IMR-90 (cell line): ENCODE measurements around the gene TMED10. TPM values are rescaled to one million over a fixed set of nuclear protein-coding genes. Genes with fewer than 3 reads are reported as not detected.

Experiments used
- ATAC-seq: fragments of 200-7000 bp; cut with Tn5 transposase; 2 replicates; pipeline ENCODE4 v1.9.1; 2020; ENCODE audit warnings: low read depth, mild to moderate bottlenecking, moderate library complexity
- BruUV-seq: library from RNA; stranded (reverse); fragments of 400-500 nt; replicated peaks from 2 replicates; lab custom pipeline; 2021; lab: Mats Ljungman, UMichigan
- CTCF ChIA-PET: fragments of 300-600 bp; formaldehyde crosslinking; extraction: SDS; loops from one replicate; lab custom pipeline; 2021; ENCODE audit warnings: antibody characterized with exemption; lab: Yijun Ruan, JAX
- POLR2A ChIA-PET: fragments of 300-600 bp; sonication (Branson Sonifier 250); formaldehyde crosslinking; loops from one replicate; lab custom pipeline; 2022; ENCODE audit warnings: antibody characterized with exemption; ENCODE audit not compliant: unreplicated experiment; lab: Charles Lee
- DNase-seq: peaks from one replicate; pipeline ENCODE4 v3.0.0; 2013
- H2AFZ ChIP-seq: replicated peaks from 2 replicates; pipeline ENCODE3; 2013; ENCODE audit warnings: low read length, mild to moderate bottlenecking; ENCODE audit not compliant: poor library complexity
- H2AK5ac ChIP-seq: 2 replicates; pipeline ENCODE4 v1.6.1; 2013; ENCODE audit warnings: low read depth, low read length, inconsistent platforms
- H2AK9ac ChIP-seq: replicated peaks from 2 replicates; pipeline ENCODE3; 2013; ENCODE audit warnings: mild to moderate bottlenecking, low read depth, low read length, moderate library complexity; ENCODE audit not compliant: poor library complexity
- H2BK120ac ChIP-seq: 2 replicates; pipeline ENCODE4 v1.6.1; 2013; ENCODE audit warnings: low read depth, low read length, inconsistent platforms
- H2BK15ac ChIP-seq: 3 replicates; pipeline ENCODE4 v1.6.1; 2013; ENCODE audit warnings: low read depth, low read length, inconsistent platforms
- H2BK20ac ChIP-seq: 2 replicates; pipeline ENCODE4 v1.6.1; 2013; ENCODE audit warnings: low read depth, mild to moderate bottlenecking, inconsistent platforms, low read length, moderate library complexity
- H2BK5ac ChIP-seq: 2 replicates; pipeline ENCODE4 v1.6.1; 2013; ENCODE audit warnings: mild to moderate bottlenecking, low read depth, low read length, inconsistent platforms; ENCODE audit not compliant: poor library complexity, severe bottlenecking
- H3K14ac ChIP-seq: replicated peaks from 2 replicates; pipeline ENCODE4 v1.6.1; 2013; ENCODE audit warnings: low read depth, low read length, inconsistent platforms
- H3K18ac ChIP-seq: 2 replicates; pipeline ENCODE4 v1.6.1; 2013; ENCODE audit warnings: low read depth, low read length, control low read depth
- H3K23ac ChIP-seq: 2 replicates; pipeline ENCODE4 v1.6.1; 2013; ENCODE audit warnings: low read depth, low read length, inconsistent platforms
- H3K27ac ChIP-seq: 2 replicates; pipeline ENCODE4 v1.5.1; 2013; ENCODE audit warnings: mild to moderate bottlenecking, control low read depth, low read length; ENCODE audit not compliant: insufficient read depth
- H3K27me3 ChIP-seq: 2 replicates; pipeline ENCODE4 v1.6.1; 2013; ENCODE audit warnings: low read length; ENCODE audit not compliant: control insufficient read depth, insufficient read depth
- H3K36me3 ChIP-seq: 2 replicates; pipeline ENCODE4 v1.6.1; 2013; ENCODE audit warnings: low read length, mixed read lengths; ENCODE audit not compliant: control insufficient read depth, insufficient read depth
- H3K4ac ChIP-seq: 2 replicates; pipeline ENCODE4 v1.6.1; 2013; ENCODE audit warnings: low read depth, low read length, inconsistent platforms
- H3K4me1 ChIP-seq: 2 replicates; pipeline ENCODE4 v1.6.1; 2013; ENCODE audit warnings: low read length, mixed read lengths; ENCODE audit not compliant: control insufficient read depth, insufficient read depth
- H3K4me2 ChIP-seq: 2 replicates; pipeline ENCODE4 v1.6.1; 2013; ENCODE audit warnings: low read depth, mild to moderate bottlenecking, control low read depth, low read length, moderate library complexity
- H3K4me3 ChIP-seq: 2 replicates; pipeline ENCODE4 v1.5.1; 2013; ENCODE audit warnings: low read depth, mild to moderate bottlenecking, control low read depth, low read length, moderate library complexity; ENCODE audit not compliant: insufficient read depth
- H3K56ac ChIP-seq: 2 replicates; pipeline ENCODE4 v1.6.1; 2013; ENCODE audit warnings: low read length, inconsistent platforms; ENCODE audit not compliant: insufficient read depth; ENCODE audit errors: extremely low read depth
- H3K79me1 ChIP-seq, 2 experiments: 2 replicates each; pipeline ENCODE4 v1.6.1; 2013; ENCODE audit warnings: low read length in 2 of 2, inconsistent platforms in 1 of 2, low read depth in 1 of 2
- H3K9ac ChIP-seq: 2 replicates; pipeline ENCODE4 v1.6.1; 2013; ENCODE audit warnings: low read depth, low read length, control low read depth
- H3K9me1 ChIP-seq: 2 replicates; pipeline ENCODE4 v1.6.1; 2013; ENCODE audit warnings: low read length, inconsistent platforms; ENCODE audit not compliant: insufficient read depth
- H3K9me3 ChIP-seq: 2 replicates; pipeline ENCODE4 v1.6.1; 2013; ENCODE audit warnings: low read length; ENCODE audit not compliant: control insufficient read depth, insufficient read depth
- H4K20me1 ChIP-seq: 2 replicates; pipeline ENCODE4 v1.6.1; 2013; ENCODE audit warnings: low read length, inconsistent platforms; ENCODE audit not compliant: insufficient read depth
- H4K5ac ChIP-seq: 2 replicates; pipeline ENCODE4 v1.6.1; 2013; ENCODE audit warnings: mild to moderate bottlenecking, low read depth, low read length, control low read depth
- H4K8ac ChIP-seq, 2 experiments: 2 replicates each; pipeline ENCODE4 v1.6.1; 2013; ENCODE audit warnings: low read depth in 2 of 2, low read length in 2 of 2, control low read depth in 1 of 2, inconsistent platforms in 1 of 2
- H4K91ac ChIP-seq: 2 replicates; pipeline ENCODE4 v1.6.1; 2013; ENCODE audit warnings: low read depth, low read length, inconsistent platforms; ENCODE audit not compliant: insufficient read depth
- CEBPB ChIP-seq: IDR thresholded peaks from 2 replicates; pipeline ENCODE4 v1.6.1; 2012; ENCODE audit warnings: low read depth, low read length, improper control_type of control experiment
- CHD1 ChIP-seq: IDR thresholded peaks from 2 replicates; pipeline ENCODE4 v1.6.1; 2012; ENCODE audit warnings: low read depth, low read length, improper control_type of control experiment
- POLR2A ChIP-seq: IDR thresholded peaks from 2 replicates; pipeline ENCODE4 v1.6.1; 2012; ENCODE audit warnings: mild to moderate bottlenecking, low read depth, low read length
- WGBS, 2 experiments: methylation state at CpG; one replicate each; pipeline versions ENCODE4 v1.1.5 to v1.1.7; 2013; ENCODE audit warnings: missing lambda C conversion rate in 2 of 2; ENCODE audit not compliant: insufficient read length in 1 of 2; ENCODE audit errors: extremely low coverage in 2 of 2; 5-methylcytosine and 5-hydroxymethylcytosine counted together
- dilution Hi-C: fragments of 300-500 bp; cut with HindIII; formaldehyde crosslinking; loops from one replicate; pipeline ENCODE4 v1.14.3; 2018; ENCODE audit warnings: low sequenced_read_pairs; ENCODE audit not compliant: unreplicated experiment
- in situ Hi-C: fragments of 300-500 bp; cut with MboI; formaldehyde crosslinking; loops from 3 replicates; pipeline ENCODE4 v1.14.3; 2019; ENCODE audit warnings: low sequenced_read_pairs, inconsistent platforms, mixed read lengths
- intact Hi-C: fragments of 100-400 bp; cut with micrococcal nuclease; formaldehyde crosslinking; loops from 2 replicates; pipeline ENCODE4 v1.10.0; 2022
- polyA plus RNA-seq, 3 experiments: library from polyadenylated mRNA; depleted of rRNA; stranded (reverse); fragments of >200 nt; gene quantifications; 2 replicates each; pipeline ENCODE4 v1.2.3, GENCODE V29; 2012; ENCODE audit warnings: low replicate concordance in 1 of 3
- total RNA-seq: library from RNA; depleted of rRNA; stranded (reverse); fragments of >200 nt; gene quantifications from 2 replicates; pipeline ENCODE4 v1.2.3, GENCODE V29; 2012
- TF ChIP-seq, protein P1 (sequence below): fragments of 150-350 bp; IDR thresholded peaks from 2 replicates; pipeline ENCODE4 v1.6.1; 2016; ENCODE audit warnings: low read depth, mild to moderate bottlenecking, low read length, moderate library complexity, borderline replicate concordance
- TF ChIP-seq, protein P2 (sequence below): fragments of 150-350 bp; IDR thresholded peaks from 2 replicates; pipeline ENCODE4 v1.6.1; 2017; ENCODE audit warnings: mild to moderate bottlenecking, antibody characterized with exemption, low read length, low read depth

TMED10 gene
- total and polyA plus RNA-seq, 2 of the 4 experiments (the other 2 are of a cell fraction) = 254 to 441 TPM

DNA sequence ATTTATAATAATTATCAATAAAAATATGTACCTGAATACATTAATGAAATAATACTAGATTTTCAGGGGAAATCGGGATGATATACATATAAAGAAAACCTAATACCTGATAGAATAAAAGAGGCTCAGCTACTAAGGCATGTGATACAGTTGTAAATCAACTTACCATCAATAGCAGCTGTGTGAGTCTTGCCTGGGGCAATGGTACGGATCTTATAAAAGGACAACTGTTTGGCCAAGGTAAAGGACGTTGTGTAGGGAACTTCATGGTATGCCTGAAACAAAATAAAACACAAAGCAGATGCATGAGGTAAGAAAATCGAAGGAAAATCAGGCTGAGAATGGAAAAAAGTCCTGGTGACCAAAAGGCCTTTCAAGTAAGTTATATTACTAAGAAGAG is 74.9 kb downstream of the TMED10 start:
- Histone ChIP-seq H3K56ac (no peak overlapping the region), H3K4me1 (no peaks in the 10 kb centered on the region), H4K5ac (no peak overlapping the region), H3K9me1 (no peaks in the 10 kb centered on the region), H4K91ac (no peak overlapping the region), H4K20me1 (no peaks in the 10 kb centered on the region), H3K4ac (no peak overlapping the region), H3K79me1 (peaks cover 0 to 3% of the 10 kb centered on the region in 2 experiments; a peak in 2 of 4 replicates), H3K4me3 (no peak overlapping the region), H3K14ac (no peak overlapping the region), H3K4me2 (no peak overlapping the region), H3K9me3 (no peaks in the 10 kb centered on the region), H2AFZ (no peak overlapping the region), H2BK20ac (no peak overlapping the region), H3K27ac (no peak overlapping the region), H2BK5ac (no peak overlapping the region), H2AK9ac (no peak overlapping the region), H3K9ac (no peak overlapping the region), H4K8ac (no peak overlapping the region), H3K36me3 (peaks cover 30% of the 10 kb centered on the region), H2BK120ac (no peak overlapping the region), H2BK15ac (no peak overlapping the region), H3K27me3 (no peaks in the 10 kb centered on the region), H3K23ac (no peak overlapping the region), H3K18ac (no peak overlapping the region), H2AK5ac (no peak overlapping the region)
- WGBS, 2 experiments = 100% methylated on average over 1 of the region's 4 CpGs; no CpG with 5 or more reads in 1 of the 2 experiments
- no peak for ATAC-seq
- no peak for TF ChIP-seq POLR2A
- no peak for TF ChIP-seq CHD1
- TF ChIP-seq, protein P1, sequence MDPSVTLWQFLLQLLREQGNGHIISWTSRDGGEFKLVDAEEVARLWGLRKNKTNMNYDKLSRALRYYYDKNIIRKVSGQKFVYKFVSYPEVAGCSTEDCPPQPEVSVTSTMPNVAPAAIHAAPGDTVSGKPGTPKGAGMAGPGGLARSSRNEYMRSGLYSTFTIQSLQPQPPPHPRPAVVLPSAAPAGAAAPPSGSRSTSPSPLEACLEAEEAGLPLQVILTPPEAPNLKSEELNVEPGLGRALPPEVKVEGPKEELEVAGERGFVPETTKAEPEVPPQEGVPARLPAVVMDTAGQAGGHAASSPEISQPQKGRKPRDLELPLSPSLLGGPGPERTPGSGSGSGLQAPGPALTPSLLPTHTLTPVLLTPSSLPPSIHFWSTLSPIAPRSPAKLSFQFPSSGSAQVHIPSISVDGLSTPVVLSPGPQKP = no peak
- TF ChIP-seq, protein P2, sequence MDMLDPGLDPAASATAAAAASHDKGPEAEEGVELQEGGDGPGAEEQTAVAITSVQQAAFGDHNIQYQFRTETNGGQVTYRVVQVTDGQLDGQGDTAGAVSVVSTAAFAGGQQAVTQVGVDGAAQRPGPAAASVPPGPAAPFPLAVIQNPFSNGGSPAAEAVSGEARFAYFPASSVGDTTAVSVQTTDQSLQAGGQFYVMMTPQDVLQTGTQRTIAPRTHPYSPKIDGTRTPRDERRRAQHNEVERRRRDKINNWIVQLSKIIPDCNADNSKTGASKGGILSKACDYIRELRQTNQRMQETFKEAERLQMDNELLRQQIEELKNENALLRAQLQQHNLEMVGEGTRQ = no peak
- TF ChIP-seq CEBPB = no peak
- no peak for DNase-seq
- intact Hi-C loops = no loop called here
- ChIA-PET CTCF (no interaction called here), POLR2A (no interaction called here)
- in situ Hi-C loops = no loop called here
- BruUV-seq = no TSS peak
- dilution Hi-C loops = no loop called here
